HG03354 (cell line): ENCODE results near the gene CFAP410.
"Not testable (repeated sequence)": the region's sequence is repeated elsewhere in the genome, so short reads cannot be mapped to it uniquely, and the experiment has no call there.

ENCODE experiments used
- ATAC-seq: cut with Tn5 transposase; IDR thresholded peaks from one replicate; pipeline ENCODE4 v1.9.1; 2021; ENCODE audit warnings: mild to moderate bottlenecking; ENCODE audit not compliant: unreplicated experiment, poor library complexity, severe bottlenecking

Gene CFAP410

GRCh38 chr21:44303490-44303981 is 35.7 kb downstream of the CFAP410 start:
- ATAC-seq: no peak

GRCh38 chr21:44302573-44303401 is 36.4 kb downstream of the CFAP410 start:
- not testable (repeated sequence) for ATAC-seq

- no peak for ATAC-seq
These were observed 37.2 kb downstream of the CFAP410 start for GRCh38 chr21:44301961-44302406.

- no peak for ATAC-seq
These were observed 38.0 kb downstream of the CFAP410 start for GRCh38 chr21:44301141-44301540.

- peak; percentile 28 for ATAC-seq
These were observed 38.8 kb downstream of the CFAP410 start for GRCh38 chr21:44300262-44300959.

- peak; percentile 62 for ATAC-seq
These were observed 39.5 kb downstream of the CFAP410 start, which contains the start of gene PFKL for GRCh38 chr21:44299458-44300261. TSS of gene PFKL (plus strand) at chr21:44300053. CDS start at chr21:44300106, 53 bp downstream.

- no peak for ATAC-seq
These were observed 40.1 kb downstream of the CFAP410 start for GRCh38 chr21:44299085-44299457.

GRCh38 chr21:44298301-44298700 is 40.9 kb downstream of the CFAP410 start:
- ATAC-seq: no peak

- ATAC-seq: no peak
These were observed 41.5 kb downstream of the CFAP410 start for GRCh38 chr21:44297525-44298290.

GRCh38 chr21:44296916-44297315 is 42.3 kb downstream of the CFAP410 start:
- ATAC-seq: no peak

GRCh38 chr21:44296103-44296519 is 43.1 kb downstream of the CFAP410 start:
- no peak for ATAC-seq

- no peak for ATAC-seq
These were observed 43.5 kb downstream of the CFAP410 start for GRCh38 chr21:44295646-44296045.

GRCh38 chr21:44295163-44295573 is 44.0 kb downstream of the CFAP410 start:
- ATAC-seq: no peak

- ATAC-seq: no peak
These were observed 44.6 kb downstream of the CFAP410 start for GRCh38 chr21:44294391-44295162.

- no peak for ATAC-seq
These were observed 45.5 kb downstream of the CFAP410 start for GRCh38 chr21:44293551-44294231.

- no peak for ATAC-seq
These were observed 46.4 kb downstream of the CFAP410 start for GRCh38 chr21:44292812-44293195.

- ATAC-seq: no peak
These were observed 47.0 kb downstream of the CFAP410 start for GRCh38 chr21:44291936-44292811.
